ENCODE results near the gene FAM83B.
"Not testable (repeated sequence)": the region's sequence is repeated elsewhere in the genome, so short reads cannot be mapped to it uniquely, and the experiment has no call there.

FAM83B gene

DNA sequence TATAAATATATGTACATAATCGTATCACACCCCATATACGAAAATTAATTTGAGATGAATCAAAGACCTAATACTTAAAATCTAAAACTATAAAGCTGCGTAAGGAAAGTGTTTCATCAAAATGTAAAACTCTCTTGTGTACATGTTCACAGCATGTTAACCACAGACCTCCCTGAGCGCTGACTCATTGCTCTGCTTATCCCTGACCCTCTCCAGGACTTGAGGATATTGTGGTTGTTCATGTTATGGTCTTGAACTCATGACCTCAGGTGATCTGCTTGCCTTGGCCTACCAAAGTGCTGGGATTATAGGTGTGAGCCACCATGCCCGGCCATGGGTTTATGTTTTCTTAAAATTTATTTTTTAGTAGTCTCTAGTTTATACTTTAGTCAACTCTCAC lies 14.2 kb downstream of the FAM83B start:
- DNase-seq, result no peak

DNA sequence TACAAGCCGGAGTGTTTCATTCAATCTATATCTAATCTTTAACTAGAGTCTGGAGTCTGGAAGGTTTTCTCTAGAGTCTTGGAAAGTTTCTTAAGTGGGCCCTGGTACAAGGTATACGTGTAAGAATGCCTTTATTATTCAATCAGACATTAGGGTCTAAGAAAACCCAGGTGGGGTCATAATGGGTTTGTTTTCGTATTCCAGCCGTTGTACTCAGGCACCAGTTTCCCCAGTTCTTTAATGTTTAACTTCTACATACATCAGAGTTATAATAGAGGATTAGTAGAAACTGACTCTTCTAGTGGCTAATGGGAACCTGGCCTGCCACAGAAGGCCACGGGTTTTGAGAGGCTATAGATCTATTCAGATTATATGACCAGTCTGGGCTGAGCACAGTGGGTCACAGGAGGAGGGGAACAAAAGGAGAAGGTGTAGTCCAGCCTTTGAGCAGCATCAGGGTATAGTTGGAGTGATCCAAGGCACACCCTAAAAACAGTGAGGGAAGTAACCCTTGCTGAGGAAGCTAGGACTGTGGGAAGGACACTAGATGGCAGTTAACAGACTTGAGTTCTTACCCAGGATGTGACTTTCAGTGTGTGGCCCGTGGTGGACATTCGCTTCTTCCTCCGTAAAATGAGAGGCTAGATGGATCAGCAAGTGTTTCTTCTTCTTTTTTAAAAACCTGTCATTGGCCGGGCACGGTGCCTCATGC lies 15.5 kb downstream of the FAM83B start:
- DNase-seq, result no peak

DNA sequence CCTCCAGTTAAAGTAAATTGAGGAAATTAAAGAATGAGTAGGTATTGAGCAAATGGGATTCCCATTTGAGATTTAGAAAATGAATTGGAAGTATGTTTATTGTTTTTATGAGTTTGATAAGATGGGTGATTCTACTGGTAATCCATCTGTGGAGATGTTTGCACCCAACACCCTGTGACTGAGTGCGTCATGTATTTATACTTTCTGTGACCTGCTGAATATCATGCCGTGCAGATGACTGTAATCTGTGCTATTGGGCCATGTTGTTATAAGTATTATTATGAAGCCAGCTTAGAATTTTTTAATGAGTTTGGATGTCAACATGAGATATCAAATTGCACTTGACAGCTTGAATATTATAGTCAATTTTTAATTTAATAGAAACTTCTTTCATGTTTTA lies 17.7 kb downstream of the FAM83B start:
- peak; percentile 18 for DNase-seq

DNA sequence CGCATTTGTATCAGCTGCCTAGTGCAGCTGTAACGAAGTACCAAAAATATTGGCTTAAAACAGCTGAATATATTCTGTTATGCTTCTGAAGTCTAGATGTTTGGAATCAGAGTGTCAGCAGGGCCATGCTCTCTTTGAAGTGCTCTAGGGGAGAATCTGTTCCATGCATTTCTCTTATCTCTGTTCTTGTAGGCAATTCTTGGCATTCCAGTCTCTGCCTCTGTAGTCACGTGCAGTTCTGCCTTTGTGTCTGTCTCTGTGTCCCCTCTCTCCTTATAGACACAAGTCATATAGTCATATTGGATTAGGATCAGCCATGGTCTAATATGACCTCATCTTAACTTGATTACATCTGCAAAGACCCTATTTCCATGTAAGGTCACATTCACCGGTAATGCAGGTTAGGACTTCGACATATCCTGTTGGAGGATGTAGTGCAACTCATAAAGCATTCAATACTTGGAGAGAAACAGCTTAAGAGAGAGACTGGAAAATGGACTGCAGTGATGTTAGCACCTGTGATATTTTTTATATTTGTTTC lies 18.6 kb downstream of the FAM83B start:
- no peak for DNase-seq

- DNase-seq, result no peak
These were observed 22.0 kb downstream of the FAM83B start for GRCh38 chr6:54868556-54868955.

- no peak for DNase-seq
These were observed 27.0 kb downstream of the FAM83B start for GRCh38 chr6:54873599-54873998.

DNA sequence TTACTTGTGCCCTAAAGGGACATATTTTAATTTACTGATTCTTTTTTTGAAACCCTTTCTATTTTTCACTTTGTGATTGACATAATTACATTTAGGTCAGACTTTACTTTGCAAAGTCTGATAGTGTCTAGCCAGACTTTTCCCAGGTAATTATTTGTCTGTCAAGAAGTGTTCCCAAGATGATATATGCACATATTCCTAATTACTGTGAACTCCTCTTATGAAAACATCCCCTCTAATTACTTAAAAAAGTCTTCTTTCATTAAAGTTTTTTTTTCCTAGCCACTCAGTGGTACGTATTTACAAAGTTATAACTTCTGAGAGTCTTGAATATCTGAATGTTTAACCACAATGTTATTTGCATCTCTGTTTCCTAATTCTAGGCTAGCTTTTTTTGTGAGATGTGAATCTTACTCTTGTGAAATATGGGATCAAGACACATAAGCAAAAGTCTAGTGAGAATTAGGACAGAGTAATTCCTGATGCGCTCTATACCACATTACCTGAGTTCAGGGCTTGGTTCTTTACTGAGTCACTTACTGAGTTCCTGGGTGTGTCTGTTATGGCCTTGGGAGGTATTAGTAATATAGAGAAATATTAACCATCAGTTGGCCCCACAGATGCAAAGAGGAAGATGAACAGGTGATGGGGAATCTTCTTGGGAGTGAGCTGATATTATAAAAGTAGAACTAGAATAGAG lies 27.9 kb downstream of the FAM83B start:
- no peak for DNase-seq

DNA sequence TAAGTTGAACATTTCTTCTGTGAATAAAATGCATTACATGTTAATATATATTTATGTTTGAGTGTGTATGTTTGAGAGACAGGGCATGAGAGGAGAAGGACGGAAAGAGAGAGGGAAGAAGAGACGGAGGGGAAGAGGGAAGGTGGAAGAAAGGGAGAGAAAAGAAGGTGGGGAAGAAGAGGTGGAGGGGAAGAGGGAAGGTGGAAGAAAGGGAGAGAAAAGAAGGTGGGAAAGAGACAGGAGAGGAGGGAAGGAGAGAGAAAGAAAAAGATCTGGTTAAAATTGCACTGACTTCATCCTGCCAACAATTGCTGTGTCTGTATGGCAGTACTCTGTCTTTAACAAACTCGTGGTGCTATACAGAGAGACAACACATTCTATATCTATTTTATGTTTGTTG lies 29.0 kb downstream of the FAM83B start:
- DNase-seq, result no peak

DNA sequence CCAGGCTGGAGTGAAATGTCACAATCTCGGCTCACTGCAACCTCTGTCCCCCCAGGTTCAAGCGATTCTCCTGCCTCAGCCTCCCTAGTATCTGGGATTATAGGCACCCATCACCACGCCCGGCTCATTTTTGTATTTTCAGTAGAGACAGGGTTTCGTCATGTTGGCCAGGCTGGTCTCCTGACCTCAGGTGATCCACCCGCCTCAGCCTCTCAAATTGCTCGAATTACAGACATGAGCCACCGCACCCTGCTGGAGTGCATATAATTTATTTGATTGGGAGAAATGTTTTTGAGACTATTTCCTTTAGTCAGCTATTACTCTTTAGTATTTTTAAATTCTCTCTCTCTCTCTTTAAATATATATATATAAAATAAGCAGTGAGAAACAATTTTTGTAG lies 29.8 kb downstream of the FAM83B start:
- DNase-seq, result no peak

DNA sequence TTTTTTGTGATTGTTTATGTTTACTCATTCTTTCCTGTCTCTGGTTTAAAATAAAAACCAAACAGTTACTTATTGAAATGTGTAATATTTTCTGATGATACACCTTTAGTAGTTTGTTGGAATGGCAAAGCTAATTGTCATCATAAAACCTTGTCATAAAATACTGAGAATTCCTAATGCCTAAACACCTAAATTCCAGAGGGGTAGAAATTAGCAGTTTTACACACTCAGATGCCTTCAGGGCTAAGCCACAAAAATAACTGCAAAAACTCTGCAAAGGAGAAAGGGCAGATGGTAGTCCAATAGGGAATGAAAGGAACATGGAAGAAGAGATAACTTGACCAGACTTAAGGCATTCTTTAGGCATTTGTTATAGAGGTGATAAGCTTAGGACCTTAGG lies 30.3 kb downstream of the FAM83B start:
- DNase-seq, result no peak

DNA sequence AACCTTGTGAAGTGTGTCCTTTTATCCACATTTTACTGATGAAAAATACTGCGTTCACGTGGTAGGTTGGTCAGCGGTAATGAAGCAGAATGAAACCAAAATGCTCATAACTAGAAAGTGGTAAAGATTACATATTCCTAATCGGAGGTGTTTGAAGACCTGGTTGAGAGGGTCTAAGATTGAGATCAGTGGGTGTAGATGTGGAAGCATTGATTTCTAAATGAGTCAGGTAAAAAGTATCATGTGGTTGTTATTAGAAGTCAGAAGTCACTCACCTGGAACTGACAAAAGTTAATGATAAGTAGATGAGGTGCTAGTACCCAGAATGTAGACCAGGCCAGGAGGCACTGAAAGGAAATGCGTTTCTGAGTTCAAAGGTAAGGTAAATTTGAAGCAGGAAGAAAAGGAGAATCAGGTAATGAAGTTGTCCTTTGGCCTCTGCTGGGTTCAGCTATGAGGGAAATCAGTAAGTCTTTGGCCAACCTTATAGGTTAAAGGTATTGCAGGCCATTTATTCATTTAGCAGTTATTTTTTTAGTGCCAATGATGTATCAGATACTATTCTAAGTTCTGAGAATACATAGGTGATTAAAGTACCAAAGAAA lies 31.2 kb downstream of the FAM83B start:
- DNase-seq, result no peak

DNA sequence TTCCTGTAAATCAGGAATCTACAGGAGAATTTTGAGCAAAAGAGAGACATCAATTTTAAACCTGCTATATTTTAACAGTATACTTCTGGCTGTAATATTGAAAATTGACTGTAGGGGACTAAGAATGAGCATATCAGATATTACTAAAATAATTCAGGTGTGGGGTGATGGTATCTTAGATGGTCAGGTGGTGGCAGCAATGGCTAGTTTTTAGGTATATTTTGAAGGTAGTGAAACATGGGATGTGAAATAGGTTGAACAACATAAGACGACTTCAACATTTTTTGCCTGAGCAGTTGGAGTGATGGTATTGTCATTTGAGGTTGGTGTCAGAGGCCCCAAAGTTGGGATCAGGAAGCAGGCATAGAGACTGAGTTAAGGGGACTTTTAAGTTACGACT lies 32.1 kb downstream of the FAM83B start:
- DNase-seq, result peak; percentile 18

DNA sequence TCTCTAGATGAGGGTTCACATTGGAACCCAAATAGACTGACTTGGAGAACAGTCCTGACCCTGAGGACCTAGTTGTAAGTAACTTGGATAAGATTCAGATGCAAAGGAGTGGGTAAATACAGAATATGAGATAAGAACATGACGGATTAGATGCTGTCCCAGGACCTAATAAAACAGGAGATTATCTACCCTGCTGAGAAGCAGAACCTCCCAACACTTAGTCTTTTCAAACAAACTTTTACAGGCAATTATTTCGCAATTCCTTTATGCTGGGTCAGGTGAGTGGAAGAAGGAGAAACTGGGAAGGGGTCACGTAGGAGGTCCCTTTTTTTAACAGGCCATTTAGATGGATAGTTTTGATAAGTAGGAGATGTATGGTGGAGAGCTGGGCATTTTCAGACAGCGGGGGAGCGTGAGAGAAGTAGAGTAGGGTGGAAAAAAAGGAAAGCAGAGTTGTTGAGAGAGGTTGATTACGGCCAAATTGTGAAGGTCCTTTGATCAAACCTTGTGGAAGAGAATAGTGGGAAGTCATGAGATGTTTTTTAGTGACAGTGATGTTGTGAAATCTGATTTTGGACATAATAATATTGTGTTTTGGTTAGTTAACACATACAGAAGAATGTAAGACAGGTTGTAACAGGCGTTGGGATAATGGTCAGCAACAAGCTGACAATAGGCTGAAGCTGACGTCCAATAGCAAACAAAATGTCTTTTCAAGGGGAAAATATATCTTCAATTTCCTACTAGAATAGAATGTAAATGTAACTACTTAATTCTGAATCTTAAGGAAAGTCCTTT lies 32.8 kb downstream of the FAM83B start:
- DNase-seq, result no peak

DNA sequence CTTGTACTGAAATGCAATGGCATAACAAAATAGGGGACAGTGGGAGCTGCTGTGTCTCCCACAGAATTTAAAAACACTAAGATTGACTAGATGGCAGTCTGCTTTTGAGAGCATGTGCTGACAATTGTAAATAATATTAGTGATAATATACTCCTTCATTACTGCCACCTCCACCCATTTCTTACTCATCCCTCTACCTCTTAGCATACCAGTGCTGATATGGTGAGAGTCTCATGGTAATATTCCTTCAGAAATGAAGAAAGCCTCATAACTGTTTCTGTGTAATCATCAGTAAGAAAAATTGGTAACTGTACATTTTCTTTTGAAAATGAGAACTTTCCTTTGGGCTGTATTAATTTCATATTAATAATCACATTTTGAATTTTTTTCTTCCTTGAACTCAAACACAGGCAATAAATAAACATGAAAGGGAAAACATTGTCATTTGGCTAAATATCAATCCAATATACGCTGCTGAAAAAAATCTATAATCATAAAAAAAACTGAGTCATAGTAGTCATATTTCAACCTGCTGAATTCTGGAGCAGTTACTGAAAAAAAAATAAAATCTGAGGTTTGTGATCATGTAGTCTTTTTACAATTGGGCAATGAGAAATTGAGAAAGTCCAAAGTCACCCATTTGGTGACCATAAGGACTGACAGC lies 34.6 kb downstream of the FAM83B start:
- no peak for DNase-seq

GRCh38 chr6:54881891-54882290 lies 35.3 kb downstream of the FAM83B start:
- DNase-seq, result not testable (repeated sequence)

DNA sequence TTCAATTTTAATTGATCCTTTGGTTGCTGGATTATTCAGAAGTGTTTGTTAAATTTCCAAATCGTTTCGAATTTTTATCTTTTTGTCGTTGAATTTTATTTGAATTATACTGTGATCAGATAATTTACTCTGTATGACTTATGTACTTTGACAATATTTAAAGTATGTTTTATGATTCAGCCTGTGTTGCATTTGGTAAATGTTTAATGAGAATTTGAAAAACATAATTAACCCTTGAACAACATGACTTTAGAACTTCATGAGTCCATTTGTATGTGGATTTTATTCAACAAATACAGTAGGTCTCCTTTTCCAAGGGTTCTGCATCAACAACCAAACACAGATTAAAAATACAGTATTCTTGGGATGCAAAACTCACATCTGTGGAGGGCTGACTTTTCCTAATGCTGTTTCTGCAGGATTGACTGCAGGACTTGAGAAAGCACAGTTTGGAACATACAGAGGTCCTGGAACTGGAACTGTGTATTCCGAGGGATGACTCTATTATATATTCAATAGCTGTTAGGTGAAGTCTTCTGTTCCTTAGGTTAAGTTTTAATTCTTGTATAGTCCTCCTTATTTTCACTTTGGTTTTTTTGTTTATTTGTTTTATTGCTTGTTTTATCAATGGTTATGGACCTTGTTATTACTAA lies 40.5 kb downstream of the FAM83B start:
- no peak for DNase-seq

DNA sequence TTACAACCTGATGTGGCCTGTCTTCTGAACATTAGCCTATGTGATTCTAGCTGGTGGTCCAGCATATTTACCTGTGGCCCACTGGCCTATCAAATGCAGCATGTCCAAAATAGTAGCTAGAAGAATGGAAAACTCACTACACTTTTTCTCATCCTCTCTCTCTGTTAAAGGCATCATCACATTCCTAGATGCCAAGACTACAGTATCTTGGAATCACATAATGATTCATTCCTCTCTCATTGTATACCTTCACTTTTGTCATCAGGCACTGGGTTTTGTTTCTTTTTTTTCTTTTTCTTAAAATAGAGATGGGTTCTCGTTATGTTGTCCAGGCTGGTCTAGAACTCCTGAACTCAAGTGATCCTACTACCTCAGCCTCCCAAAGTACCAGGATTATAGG lies 45.0 kb downstream of the FAM83B start:
- no peak for DNase-seq

- no peak for DNase-seq
These were observed 46.3 kb downstream of the FAM83B start for GRCh38 chr6:54892831-54893230.

GRCh38 chr6:54893818-54894217 lies 47.2 kb downstream of the FAM83B start:
- no peak for DNase-seq

DNA sequence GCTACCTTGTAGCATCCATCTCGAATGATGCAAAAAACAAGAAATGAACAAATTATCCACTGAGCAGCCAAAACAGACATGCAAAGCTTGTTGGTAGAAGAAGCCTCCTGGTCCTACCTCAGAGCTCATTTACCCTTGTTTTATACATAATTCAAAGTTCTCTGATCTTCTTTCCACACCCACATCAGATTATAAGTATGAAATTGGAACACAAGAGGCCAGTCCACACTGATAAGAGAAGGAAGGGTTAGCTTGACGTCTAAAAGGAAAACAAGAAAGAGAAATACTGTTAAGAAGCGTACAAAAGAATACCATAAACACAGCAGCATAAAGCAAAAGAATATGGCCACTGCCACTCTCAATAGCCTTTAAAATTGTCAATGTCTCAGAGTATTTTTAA lies 49.7 kb downstream of the FAM83B start:
- DNase-seq, result no peak

DNA sequence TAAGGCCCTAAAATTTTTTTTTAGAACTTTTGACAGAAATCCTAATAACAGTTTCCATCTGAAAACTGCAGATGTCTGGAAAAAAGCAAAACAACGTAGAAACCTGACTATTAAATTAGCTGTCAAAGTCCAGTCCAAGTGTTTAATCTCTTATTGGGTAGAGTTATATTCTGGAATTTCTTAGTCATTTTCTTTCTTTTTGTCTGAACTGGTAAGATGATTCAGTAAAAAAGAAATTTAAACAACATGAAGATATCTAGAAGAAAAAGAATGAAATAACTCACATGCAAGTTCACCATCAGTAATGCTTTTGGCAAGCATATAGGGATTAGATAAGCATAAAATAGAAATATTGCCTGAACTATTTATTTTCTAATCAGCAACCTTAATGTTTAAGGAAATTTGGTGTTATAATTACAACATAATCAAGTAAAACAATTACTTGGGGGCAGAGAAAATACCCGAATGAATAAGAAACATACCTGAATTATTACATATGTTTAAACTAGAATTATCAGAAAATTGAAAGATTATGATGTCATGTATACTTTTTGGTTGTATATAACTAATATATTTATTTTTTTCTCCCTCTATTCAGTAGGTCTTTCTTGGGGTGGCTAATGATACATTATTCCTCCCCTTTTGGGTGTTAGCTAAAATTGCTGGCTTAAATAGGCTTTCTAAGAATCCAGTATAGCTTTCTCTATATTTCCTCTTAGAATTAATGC lies 51.1 kb downstream of the FAM83B start:
- DNase-seq, result no peak

Data from NCI-H1105 treated with DMSO at 0.1 percent for 48 hours (cell line).